ENCODE data around the gene KLK4.
"Not testable (repeated sequence)": the region's sequence is repeated elsewhere in the genome, so short reads cannot be mapped to it uniquely, and the experiment has no call there.

Gene KLK4

DNA sequence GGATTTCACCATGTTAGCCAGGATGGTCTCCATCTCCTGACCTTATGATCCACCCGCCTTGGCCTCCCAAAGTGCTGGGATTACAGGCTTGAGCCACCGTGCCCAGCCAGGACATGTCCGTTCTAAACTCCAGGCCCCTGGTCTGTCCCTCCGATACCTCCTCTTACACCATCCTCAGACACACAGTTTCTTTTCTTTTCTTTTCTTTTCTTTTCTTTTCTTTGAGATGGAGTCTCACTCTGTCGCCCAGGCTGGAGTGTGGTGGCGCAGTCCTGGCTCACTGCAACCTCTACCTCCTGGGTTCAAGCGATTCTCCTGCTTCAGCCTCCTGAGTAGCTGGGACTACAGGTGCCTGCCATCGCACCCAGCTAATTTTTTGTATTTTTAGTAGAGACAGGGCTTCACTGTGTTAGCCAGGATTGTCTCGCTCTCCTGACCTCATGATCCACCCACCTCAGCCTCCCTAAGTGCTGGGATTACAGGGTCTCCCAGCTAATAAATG is 15.1 kb downstream of the KLK4 start:
- H3K9ac ChIP-seq (ENCODE audit: low read length); H3K4me3 ChIP-seq (ENCODE audit: low read length); H3K9me3 ChIP-seq (ENCODE audit: control insufficient read depth, low read length); H3K4me1 ChIP-seq (ENCODE audit: control insufficient read depth, insufficient read depth, low read length); H3K36me3 ChIP-seq (ENCODE audit: control insufficient read depth, insufficient read depth, low read length, severe bottlenecking); DNase-seq (ENCODE audit: low read depth): not testable (repeated sequence)
- peaks cover 15% of the 10 kb centered on the region for H3K27me3 ChIP-seq (replicated peaks; ENCODE audit: control insufficient read depth, insufficient read depth, low read length)

GRCh38 chr19:50894478-50895356 is 16.5 kb downstream of the KLK4 start:
- no peak for DNase-seq (ENCODE audit: low read depth)
- no peaks in the 10 kb centered on the region for H3K36me3 ChIP-seq (ENCODE audit: control insufficient read depth, insufficient read depth, low read length, severe bottlenecking)
- no peak overlapping the region for H3K4me3 ChIP-seq (ENCODE audit: low read length)
- H3K4me1 ChIP-seq (ENCODE audit: control insufficient read depth, insufficient read depth, low read length), result no peaks in the 10 kb centered on the region
- no peaks in the 10 kb centered on the region for H3K9me3 ChIP-seq (ENCODE audit: control insufficient read depth, low read length)
- peaks cover 8% of the 10 kb centered on the region for H3K27me3 ChIP-seq (replicated peaks; ENCODE audit: control insufficient read depth, insufficient read depth, low read length)
- no peak overlapping the region for H3K9ac ChIP-seq (ENCODE audit: low read length)

GRCh38 chr19:50893047-50893736 is 18.0 kb downstream of the KLK4 start:
- Histone ChIP-seq H3K36me3 (ENCODE audit: control insufficient read depth, insufficient read depth, low read length, severe bottlenecking) (no peaks in the 10 kb centered on the region), H3K4me3 (ENCODE audit: low read length) (no peak overlapping the region), H3K9ac (ENCODE audit: low read length) (no peak overlapping the region), H3K9me3 (ENCODE audit: control insufficient read depth, low read length) (no peaks in the 10 kb centered on the region), H3K27me3 (replicated peaks; ENCODE audit: control insufficient read depth, insufficient read depth, low read length) (peaks cover 10% of the 10 kb centered on the region), H3K4me1 (ENCODE audit: control insufficient read depth, insufficient read depth, low read length) (no peaks in the 10 kb centered on the region)
- no peak for DNase-seq (ENCODE audit: low read depth)

DNA sequence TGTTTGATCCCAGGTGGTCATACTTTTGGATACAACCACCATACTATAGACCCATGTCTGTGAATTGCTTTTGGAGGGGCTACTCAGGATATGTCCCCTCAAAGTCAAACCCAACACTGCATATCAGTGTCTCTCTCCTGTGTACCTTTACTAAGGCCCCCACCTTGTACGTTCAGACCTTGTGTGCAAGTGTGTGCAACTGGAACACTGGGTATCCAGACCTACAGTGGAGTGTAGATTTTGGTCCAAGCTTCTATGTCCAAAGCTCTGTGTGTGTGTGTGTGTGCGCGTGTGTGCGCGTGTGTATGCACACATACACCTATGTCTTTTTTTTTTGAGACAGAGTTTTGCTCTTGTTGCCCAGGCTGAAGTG is 20.0 kb downstream of the KLK4 start:
- Histone ChIP-seq H3K4me3 (ENCODE audit: low read length) (no peak overlapping the region), H3K4me1 (ENCODE audit: control insufficient read depth, insufficient read depth, low read length) (no peaks in the 10 kb centered on the region), H3K36me3 (ENCODE audit: control insufficient read depth, insufficient read depth, low read length, severe bottlenecking) (no peaks in the 10 kb centered on the region), H3K27me3 (replicated peaks; ENCODE audit: control insufficient read depth, insufficient read depth, low read length) (peaks cover 15% of the 10 kb centered on the region), H3K9me3 (ENCODE audit: control insufficient read depth, low read length) (no peaks in the 10 kb centered on the region), H3K9ac (ENCODE audit: low read length) (no peak overlapping the region)
- no peak for DNase-seq (ENCODE audit: low read depth)

- peaks cover 20% of the 10 kb centered on the region for H3K27me3 ChIP-seq (replicated peaks; ENCODE audit: control insufficient read depth, insufficient read depth, low read length)
- no peaks in the 10 kb centered on the region for H3K9me3 ChIP-seq (ENCODE audit: control insufficient read depth, low read length)
- no peak overlapping the region for H3K4me3 ChIP-seq (ENCODE audit: low read length)
- no peak overlapping the region for H3K9ac ChIP-seq (ENCODE audit: low read length)
- H3K36me3 ChIP-seq (ENCODE audit: control insufficient read depth, insufficient read depth, low read length, severe bottlenecking), result no peaks in the 10 kb centered on the region
- DNase-seq (ENCODE audit: low read depth), result no peak
- H3K4me1 ChIP-seq (ENCODE audit: control insufficient read depth, insufficient read depth, low read length), result no peaks in the 10 kb centered on the region
Observed at GRCh38 chr19:50890422-50891252, 20.6 kb downstream of the KLK4 start.

GRCh38 chr19:50889638-50890037 is 21.6 kb downstream of the KLK4 start:
- Histone ChIP-seq H3K4me3 (ENCODE audit: low read length) (no peak overlapping the region), H3K9me3 (ENCODE audit: control insufficient read depth, low read length) (no peaks in the 10 kb centered on the region), H3K36me3 (ENCODE audit: control insufficient read depth, insufficient read depth, low read length, severe bottlenecking) (no peaks in the 10 kb centered on the region), H3K27me3 (replicated peaks; ENCODE audit: control insufficient read depth, insufficient read depth, low read length) (peaks cover 26% of the 10 kb centered on the region), H3K9ac (ENCODE audit: low read length) (no peak overlapping the region), H3K4me1 (ENCODE audit: control insufficient read depth, insufficient read depth, low read length) (no peaks in the 10 kb centered on the region)
- no peak for DNase-seq (ENCODE audit: low read depth)

GRCh38 chr19:50882188-50882587 is 29.0 kb downstream of the KLK4 start:
- Histone ChIP-seq H3K4me3 (ENCODE audit: low read length) (no peak overlapping the region), H3K9me3 (ENCODE audit: control insufficient read depth, low read length) (no peaks in the 10 kb centered on the region), H3K9ac (ENCODE audit: low read length) (no peak overlapping the region), H3K4me1 (ENCODE audit: control insufficient read depth, insufficient read depth, low read length) (no peaks in the 10 kb centered on the region), H3K27me3 (replicated peaks; ENCODE audit: control insufficient read depth, insufficient read depth, low read length) (peaks cover 51% of the 10 kb centered on the region), H3K36me3 (ENCODE audit: control insufficient read depth, insufficient read depth, low read length, severe bottlenecking) (no peaks in the 10 kb centered on the region)
- DNase-seq (ENCODE audit: low read depth), result no peak

DNA sequence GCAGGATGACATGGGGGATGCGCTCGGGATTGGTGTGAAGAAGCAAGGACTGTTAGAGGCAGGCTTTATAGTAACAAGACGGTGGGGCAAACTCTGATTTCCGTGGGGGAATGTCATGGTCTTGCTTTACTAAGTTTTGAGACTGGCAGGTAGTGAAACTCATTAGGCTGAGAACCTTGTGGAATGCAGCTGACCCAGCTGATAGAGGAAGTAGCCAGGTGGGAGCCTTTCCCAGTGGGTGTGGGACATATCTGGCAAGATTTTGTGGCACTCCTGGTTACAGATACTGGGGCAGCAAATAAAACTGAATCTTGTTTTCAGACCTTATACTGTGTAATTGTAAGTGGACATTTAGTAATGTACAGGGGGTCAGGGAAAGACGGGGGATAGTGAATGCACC is 31.0 kb downstream of the KLK4 start:
- H3K9ac ChIP-seq (ENCODE audit: low read length), result no peak overlapping the region
- no peaks in the 10 kb centered on the region for H3K36me3 ChIP-seq (ENCODE audit: control insufficient read depth, insufficient read depth, low read length, severe bottlenecking)
- H3K9me3 ChIP-seq (ENCODE audit: control insufficient read depth, low read length), result no peaks in the 10 kb centered on the region
- no peak for DNase-seq (ENCODE audit: low read depth)
- H3K4me1 ChIP-seq (ENCODE audit: control insufficient read depth, insufficient read depth, low read length), result no peaks in the 10 kb centered on the region
- peaks cover 41% of the 10 kb centered on the region for H3K27me3 ChIP-seq (replicated peaks; ENCODE audit: control insufficient read depth, insufficient read depth, low read length)
- H3K4me3 ChIP-seq (ENCODE audit: low read length), result no peak overlapping the region

- Histone ChIP-seq H3K27me3 (replicated peaks; ENCODE audit: control insufficient read depth, insufficient read depth, low read length) (peaks cover 45% of the 10 kb centered on the region), H3K36me3 (ENCODE audit: control insufficient read depth, insufficient read depth, low read length, severe bottlenecking) (no peaks in the 10 kb centered on the region), H3K4me1 (ENCODE audit: control insufficient read depth, insufficient read depth, low read length) (no peaks in the 10 kb centered on the region), H3K9me3 (ENCODE audit: control insufficient read depth, low read length) (no peaks in the 10 kb centered on the region), H3K9ac (ENCODE audit: low read length) (no peak overlapping the region), H3K4me3 (ENCODE audit: low read length) (no peak overlapping the region)
- DNase-seq (ENCODE audit: low read depth), result no peak
Observed at GRCh38 chr19:50878851-50879250, 32.3 kb downstream of the KLK4 start.

DNA sequence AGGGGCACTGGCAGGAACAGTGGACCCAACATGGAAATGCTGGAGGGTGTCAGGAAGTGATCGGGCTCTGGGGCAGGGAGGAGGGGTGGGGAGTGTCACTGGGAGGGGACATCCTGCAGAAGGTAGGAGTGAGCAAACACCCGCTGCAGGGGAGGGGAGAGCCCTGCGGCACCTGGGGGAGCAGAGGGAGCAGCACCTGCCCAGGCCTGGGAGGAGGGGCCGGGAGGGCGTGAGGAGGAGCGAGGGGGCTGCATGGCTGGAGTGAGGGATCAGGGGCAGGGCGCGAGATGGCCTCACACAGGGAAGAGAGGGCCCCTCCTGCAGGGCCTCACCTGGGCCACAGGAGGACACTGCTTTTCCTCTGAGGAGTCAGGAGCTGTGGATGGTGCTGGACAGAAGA is 33.9 kb downstream of the KLK4 start:
- H3K4me1 ChIP-seq (ENCODE audit: control insufficient read depth, insufficient read depth, low read length), result no peaks in the 10 kb centered on the region
- no peak for DNase-seq (ENCODE audit: low read depth)
- no peak overlapping the region for H3K4me3 ChIP-seq (ENCODE audit: low read length)
- no peaks in the 10 kb centered on the region for H3K9me3 ChIP-seq (ENCODE audit: control insufficient read depth, low read length)
- H3K27me3 ChIP-seq (replicated peaks; ENCODE audit: control insufficient read depth, insufficient read depth, low read length), result peaks cover 41% of the 10 kb centered on the region
- H3K36me3 ChIP-seq (ENCODE audit: control insufficient read depth, insufficient read depth, low read length, severe bottlenecking), result no peaks in the 10 kb centered on the region
- H3K9ac ChIP-seq (ENCODE audit: low read length), result no peak overlapping the region

- Histone ChIP-seq H3K36me3 (ENCODE audit: control insufficient read depth, insufficient read depth, low read length, severe bottlenecking) (no peaks in the 10 kb centered on the region), H3K27me3 (replicated peaks; ENCODE audit: control insufficient read depth, insufficient read depth, low read length) (peaks cover 36% of the 10 kb centered on the region), H3K4me1 (ENCODE audit: control insufficient read depth, insufficient read depth, low read length) (no peaks in the 10 kb centered on the region), H3K9me3 (ENCODE audit: control insufficient read depth, low read length) (no peaks in the 10 kb centered on the region), H3K4me3 (ENCODE audit: low read length) (no peak overlapping the region), H3K9ac (ENCODE audit: low read length) (no peak overlapping the region)
- no peak for DNase-seq (ENCODE audit: low read depth)
Observed at GRCh38 chr19:50876456-50876855, 34.7 kb downstream of the KLK4 start.

Measured in adipocyte (in vitro differentiated cells).